K562 (cell line): ENCODE results near the gene PMP22. TPM values are rescaled to one million over a fixed set of nuclear protein-coding genes. Genes with fewer than 3 reads are reported as not detected.

ENCODE experiments used
- CSDE1 ChIP-seq, 2 experiments: fragments of 450-650 bp; IDR thresholded peaks; 2 replicates each; pipeline ENCODE4 v1.6.1; 2016; ENCODE audit warnings: mild to moderate bottlenecking in 1 of 2
- CXXC5 ChIP-seq: fragments of 250-450 bp; sonication (Bioruptor Pico); IDR thresholded peaks from 2 replicates; pipeline ENCODE4 v1.8.0; 2022; ENCODE audit warnings: inconsistent platforms, mild to moderate bottlenecking, moderate library complexity
- GTF2A2 ChIP-seq: IDR thresholded peaks from 2 replicates; pipeline ENCODE4 v1.6.1; 2016; ENCODE audit warnings: mild to moderate bottlenecking, missing genetic modification characterization, missing compliant biosample characterization
- KDM2B ChIP-seq: fragments of 250-450 bp; sonication (Bioruptor Pico); IDR thresholded peaks from 2 replicates; pipeline ENCODE4 v1.8.0; 2021; ENCODE audit warnings: mild to moderate bottlenecking, moderate library complexity
- MLLT1 ChIP-seq, 2 experiments: fragments of 450-650 bp; IDR thresholded peaks; 2 replicates each; pipeline ENCODE4 v1.6.1; 2016
- PCBP2 ChIP-seq: fragments of 200-400 bp; formaldehyde crosslinking; IDR thresholded peaks from 2 replicates; pipeline ENCODE4 v1.6.1; 2018; ENCODE audit warnings: low read length, low read depth, mild to moderate bottlenecking, moderate library complexity; ENCODE audit not compliant: poor library complexity, severe bottlenecking
- PPARD ChIP-seq: fragments of 250-450 bp; sonication (Bioruptor Pico); IDR thresholded peaks from 2 replicates; pipeline ENCODE4 v1.8.0; 2022; ENCODE audit warnings: inconsistent platforms, mild to moderate bottlenecking, moderate library complexity
- SMC3 ChIP-seq: conservative IDR thresholded peaks from 2 replicates; pipeline ENCODE4 v1.6.1; 2011; ENCODE audit warnings: low read depth, low read length, improper control_type of control experiment; ENCODE audit not compliant: insufficient read depth
- TBP ChIP-seq: optimal IDR thresholded peaks from 2 replicates; pipeline ENCODE3; 2011; ENCODE audit warnings: low read depth, low read length, improper control_type of control experiment
- ZNF224 ChIP-seq: sonication (generic); formaldehyde crosslinking; IDR thresholded peaks from 2 replicates; pipeline ENCODE4 v1.8.0; 2022; ENCODE audit warnings: mild to moderate bottlenecking, missing genetic modification reagents
- ZNF395 ChIP-seq: fragments of 200-800 bp; sonication (Bioruptor generic); IDR thresholded peaks from 2 replicates; pipeline ENCODE4 v1.6.1; 2017; ENCODE audit warnings: missing genetic modification characterization, missing compliant biosample characterization
- ZNF398 ChIP-seq: fragments of 250-450 bp; sonication (Bioruptor Pico); IDR thresholded peaks from 2 replicates; pipeline ENCODE4 v1.8.0; 2021; ENCODE audit warnings: moderate library complexity, mild to moderate bottlenecking, inconsistent platforms
- ZNF592 ChIP-seq: fragments of 450-650 bp; IDR thresholded peaks from 2 replicates; pipeline ENCODE4 v1.6.1; 2017; ENCODE audit warnings: antibody characterized with exemption, mild to moderate bottlenecking
- ZNF76 ChIP-seq: fragments of 250-450 bp; sonication (Bioruptor Pico); IDR thresholded peaks from 2 replicates; pipeline ENCODE4 v1.4.0; 2020; ENCODE audit warnings: mild to moderate bottlenecking, moderate library complexity, borderline replicate concordance
- polyA plus RNA-seq, 8 experiments: library from polyadenylated mRNA; depleted of rRNA in 4 of 8; stranded (reverse) in 5 of 8; unstranded in 3 of 8; fragments of >200 nt; fragmentation: Nextera tagmentation in 2 of 8; fragmentation: Illumina TruSeq in 1 of 8; extraction: Ambion mirVana in 2 of 8; extraction: Trizol in 1 of 8; gene quantifications; 2 replicates each; pipeline versions ENCODE4 v1.2.1 to v1.2.3, GENCODE V29; 2011 to 2014; ENCODE audit warnings: inconsistent platforms in 1 of 8, missing spikeins in 1 of 8
- total RNA-seq, 7 experiments: library from RNA; depleted of rRNA in 6 of 7; stranded (reverse); fragments of >200 nt in 6 of 7; fragmentation: Illumina TruSeq in 2 of 7; extraction: Trizol in 2 of 7; gene quantifications; 2 replicates each; pipeline versions ENCODE4 v1.2.1 to v1.2.3, GENCODE V29; 2011 to 2021; ENCODE audit warnings: low replicate concordance in 1 of 7
- TF ChIP-seq, protein P1 (sequence below): sonication (generic); formaldehyde crosslinking; IDR thresholded peaks from 2 replicates; pipeline ENCODE4 v1.8.0; 2022; ENCODE audit warnings: mild to moderate bottlenecking, missing genetic modification reagents

The PMP22 gene
- total and polyA plus RNA-seq, 9 of the 15 experiments (the other 6 are each of a cell fraction or from before 2014, with no cell fraction given) = 12.6 to 62.3 (median 25.8) TPM

- TF ChIP-seq CSDE1 (IDR thresholded peaks at IDR 0.05) = no peak
- no peak for TF ChIP-seq KDM2B (CRISPR knock-in tag)
- TF ChIP-seq, protein P1, sequence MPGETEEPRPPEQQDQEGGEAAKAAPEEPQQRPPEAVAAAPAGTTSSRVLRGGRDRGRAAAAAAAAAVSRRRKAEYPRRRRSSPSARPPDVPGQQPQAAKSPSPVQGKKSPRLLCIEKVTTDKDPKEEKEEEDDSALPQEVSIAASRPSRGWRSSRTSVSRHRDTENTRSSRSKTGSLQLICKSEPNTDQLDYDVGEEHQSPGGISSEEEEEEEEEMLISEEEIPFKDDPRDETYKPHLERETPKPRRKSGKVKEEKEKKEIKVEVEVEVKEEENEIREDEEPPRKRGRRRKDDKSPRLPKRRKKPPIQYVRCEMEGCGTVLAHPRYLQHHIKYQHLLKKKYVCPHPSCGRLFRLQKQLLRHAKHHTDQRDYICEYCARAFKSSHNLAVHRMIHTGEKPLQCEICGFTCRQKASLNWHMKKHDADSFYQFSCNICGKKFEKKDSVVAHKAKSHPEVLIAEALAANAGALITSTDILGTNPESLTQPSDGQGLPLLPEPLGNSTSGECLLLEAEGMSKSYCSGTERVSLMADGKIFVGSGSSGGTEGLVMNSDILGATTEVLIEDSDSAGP = no peak
- TF ChIP-seq PPARD (CRISPR knock-in tag) = no peak
- TF ChIP-seq CXXC5 (CRISPR knock-in tag) = no peak
- TF ChIP-seq MLLT1 (IDR thresholded peaks at IDR 0.05) = no peak
- no peak for TF ChIP-seq PCBP2
- TF ChIP-seq TBP = no peak
- no peak for TF ChIP-seq ZNF395 (CRISPR knock-in tag)
- peak; percentile 47 for TF ChIP-seq SMC3
- TF ChIP-seq GTF2A2 (tag) = no peak
- TF ChIP-seq ZNF76 (CRISPR knock-in tag) = no peak
- TF ChIP-seq ZNF398 = no peak
- TF ChIP-seq ZNF592 = 0 out of 2 replicates have a peak, but pooled peaks have one; percentile 33
- TF ChIP-seq ZNF224 = no peak
These were observed 7.8 kb downstream of the PMP22 start (continued) for GRCh38 chr17:15257258-15257788.
